Measurements from ENCODE around the gene DHCR7. TPM values are rescaled to one million over a fixed set of nuclear protein-coding genes. Genes with fewer than 3 reads are reported as not detected.
"Not testable (repeated sequence)": the region's sequence is repeated elsewhere in the genome, so short reads cannot be mapped to it uniquely, and the experiment has no call there.

The DHCR7 gene
- total RNA-seq, 8 experiments from 2014 or later: 15.3 to 155 (median 49.6) TPM

- peak in 3 of 8 experiments; percentile 59 to 83 (median 76) for ATAC-seq (replicated peaks in 6 of 8)
- no peaks in the 10 kb centered on the region for H3K4me1 ChIP-seq (replicated peaks in 1 of 2)
- H3K4me3 ChIP-seq: no peak overlapping the region
- H3K27ac ChIP-seq: no peak overlapping the region
- in situ Hi-C loops (cut with MboI; ENCODE audit: low pct_unique_long_range_greater_than_20kb in 2 of 9, low sequenced_read_pairs in 9 of 9, unreplicated experiment in 9 of 9): loop anchor here in 1 of 9 experiments (25.0 kb wide), 1 partner anchor 964 kb away; no protein-coding TSS in a partner anchor
- 0 to 100% (median 84%) methylated on average over 1 to 4 of the region's 4 CpGs; no CpG with 5 or more reads in 2 of the 10 experiments for WGBS, 10 experiments
Measured at GRCh38 chr11:71425860-71426259, 22.3 kb downstream of the DHCR7 start.

GRCh38 chr11:71425409-71425808 is 22.8 kb downstream of the DHCR7 start:
- in situ Hi-C loops (cut with MboI; ENCODE audit: low pct_unique_long_range_greater_than_20kb in 2 of 9, low sequenced_read_pairs in 9 of 9, unreplicated experiment in 9 of 9): loop anchor here in 1 of 9 experiments (25.0 kb wide), 1 partner anchor 963 kb away; no protein-coding TSS in a partner anchor
- no peaks in the 10 kb centered on the region for H3K4me1 ChIP-seq (replicated peaks in 1 of 2)
- ATAC-seq (replicated peaks in 6 of 8): peak in 1 of 8 experiments; percentile 53
- WGBS, 10 experiments: 67 to 82% (median 80%) methylated on average over 1 to 2 of the region's 2 CpGs; no CpG with 5 or more reads in 7 of the 10 experiments
- no peak overlapping the region for H3K4me3 ChIP-seq
- no peak overlapping the region for H3K27ac ChIP-seq

GRCh38 chr11:71423181-71423790 is 24.9 kb downstream of the DHCR7 start:
- in situ Hi-C loops (cut with MboI; ENCODE audit: low pct_unique_long_range_greater_than_20kb in 2 of 9, low sequenced_read_pairs in 9 of 9, unreplicated experiment in 9 of 9): loop anchor here in 2 of 9 experiments (25.0 kb wide), 2 partner anchors 111 to 611 kb away; no protein-coding TSS in a partner anchor
- Histone ChIP-seq H3K27ac (no peak overlapping the region), H3K4me3 (no peak overlapping the region), H3K4me1 (replicated peaks in 1 of 2) (no peaks in the 10 kb centered on the region)
- 50 to 94% (median 83%) methylated on average over 1 to 7 of the region's 7 CpGs; no CpG with 5 or more reads in 1 of the 10 experiments for WGBS, 10 experiments
- ATAC-seq (replicated peaks in 6 of 8): no peak

GRCh38 chr11:71422318-71422717 is 25.9 kb downstream of the DHCR7 start:
- in situ Hi-C loops (cut with MboI; ENCODE audit: low pct_unique_long_range_greater_than_20kb in 2 of 9, low sequenced_read_pairs in 9 of 9, unreplicated experiment in 9 of 9): loop anchor here in 2 of 9 experiments (25.0 kb wide), 2 partner anchors 110 to 610 kb away; no protein-coding TSS in a partner anchor
- ATAC-seq (replicated peaks in 6 of 8); H3K27ac ChIP-seq; H3K4me1 ChIP-seq (replicated peaks in 1 of 2); H3K4me3 ChIP-seq: not testable (repeated sequence)
- WGBS, 10 experiments: 43 to 86% (median 67%) methylated on average over 1 to 2 of the region's 3 CpGs; no CpG with 5 or more reads in 6 of the 10 experiments

GRCh38 chr11:71421392-71421950 is 26.7 kb downstream of the DHCR7 start:
- H3K4me3 ChIP-seq: no peak overlapping the region
- no peak overlapping the region for H3K27ac ChIP-seq
- WGBS, 10 experiments: 30 to 100% (median 80%) methylated on average over 1 to 9 of the region's 12 CpGs; no CpG with 5 or more reads in 3 of the 10 experiments
- in situ Hi-C loops (cut with MboI; ENCODE audit: low pct_unique_long_range_greater_than_20kb in 2 of 9, low sequenced_read_pairs in 9 of 9, unreplicated experiment in 9 of 9): loop anchor here in 2 of 9 experiments (25.0 kb wide), 2 partner anchors 109 to 609 kb away; no protein-coding TSS in a partner anchor
- H3K4me1 ChIP-seq (replicated peaks in 1 of 2): no peaks in the 10 kb centered on the region
- ATAC-seq (replicated peaks in 6 of 8): no peak

GRCh38 chr11:71420455-71421241 is 27.5 kb downstream of the DHCR7 start:
- H3K27ac ChIP-seq: no peak overlapping the region
- in situ Hi-C loops (cut with MboI; ENCODE audit: low pct_unique_long_range_greater_than_20kb in 2 of 9, low sequenced_read_pairs in 9 of 9, unreplicated experiment in 9 of 9): loop anchor here in 2 of 9 experiments (25.0 kb wide), 2 partner anchors 108 to 608 kb away; no protein-coding TSS in a partner anchor
- peak in 2 of 8 experiments; percentile 67 to 68 for ATAC-seq (replicated peaks in 6 of 8)
- no peaks in the 10 kb centered on the region for H3K4me1 ChIP-seq (replicated peaks in 1 of 2)
- H3K4me3 ChIP-seq: no peak overlapping the region
- WGBS, 10 experiments: 29 to 89% (median 72%) methylated on average over 1 to 12 of the region's 16 CpGs

- Histone ChIP-seq H3K4me1 (replicated peaks in 1 of 2) (no peaks in the 10 kb centered on the region), H3K4me3 (no peak overlapping the region), H3K27ac (no peak overlapping the region)
- peak in 2 of 8 experiments; percentile 49 to 88 for ATAC-seq (replicated peaks in 6 of 8)
- in situ Hi-C loops (cut with MboI; ENCODE audit: low pct_unique_long_range_greater_than_20kb in 2 of 9, low sequenced_read_pairs in 9 of 9, unreplicated experiment in 9 of 9): loop anchor here in 2 of 9 experiments (25.0 kb wide), 2 partner anchors 106 to 606 kb away; no protein-coding TSS in a partner anchor
- WGBS, 10 experiments: 68% methylated on average over 3 of the region's 8 CpGs; no CpG with 5 or more reads in 9 of the 10 experiments
Measured at GRCh38 chr11:71418643-71419042, 29.6 kb downstream of the DHCR7 start.

GRCh38 chr11:71414645-71415044 is 33.5 kb downstream of the DHCR7 start:
- no peak for ATAC-seq (replicated peaks in 6 of 8)
- Histone ChIP-seq H3K27ac (no peak overlapping the region), H3K4me3 (no peak overlapping the region), H3K4me1 (replicated peaks in 1 of 2) (no peaks in the 10 kb centered on the region)
- in situ Hi-C loops (cut with MboI; ENCODE audit: low pct_unique_long_range_greater_than_20kb in 2 of 9, low sequenced_read_pairs in 9 of 9, unreplicated experiment in 9 of 9): loop anchor here in 2 of 9 experiments (25.0 kb wide), 2 partner anchors 102 to 602 kb away; no protein-coding TSS in a partner anchor

GRCh38 chr11:71410363-71410966 is 37.7 kb downstream of the DHCR7 start:
- 32 to 88% (median 74%) methylated on average over 4 to 7 of the region's 7 CpGs for WGBS, 10 experiments
- no peak overlapping the region for H3K27ac ChIP-seq
- in situ Hi-C loops (cut with MboI; ENCODE audit: low pct_unique_long_range_greater_than_20kb in 2 of 9, low sequenced_read_pairs in 9 of 9, unreplicated experiment in 9 of 9): loop anchor here in 2 of 9 experiments (25.0 kb wide), 2 partner anchors 98 to 598 kb away; no protein-coding TSS in a partner anchor
- ATAC-seq (replicated peaks in 6 of 8): no peak
- no peak overlapping the region for H3K4me3 ChIP-seq
- H3K4me1 ChIP-seq (replicated peaks in 1 of 2): no peaks in the 10 kb centered on the region

- peak in 1 of 8 experiments; percentile 70 for ATAC-seq (replicated peaks in 6 of 8)
- no peak overlapping the region for H3K27ac ChIP-seq
- no peak overlapping the region for H3K4me3 ChIP-seq
- in situ Hi-C loops (cut with MboI; ENCODE audit: low pct_unique_long_range_greater_than_20kb in 2 of 9, low sequenced_read_pairs in 9 of 9, unreplicated experiment in 9 of 9): loop anchor here in 2 of 9 experiments (25.0 kb wide), 2 partner anchors 97 to 597 kb away; no protein-coding TSS in a partner anchor
- WGBS, 10 experiments: 30 to 76% (median 63%) methylated on average over 1 to 7 of the region's 7 CpGs
- no peaks in the 10 kb centered on the region for H3K4me1 ChIP-seq (replicated peaks in 1 of 2)
Measured at GRCh38 chr11:71408826-71409225, 39.4 kb downstream of the DHCR7 start.

GRCh38 chr11:71407356-71407755 is 40.8 kb downstream of the DHCR7 start:
- no peak for ATAC-seq (replicated peaks in 6 of 8)
- in situ Hi-C loops (cut with MboI; ENCODE audit: low pct_unique_long_range_greater_than_20kb in 2 of 9, low sequenced_read_pairs in 9 of 9, unreplicated experiment in 9 of 9): loop anchor here in 2 of 9 experiments (25.0 kb wide), 2 partner anchors 95 to 595 kb away; no protein-coding TSS in a partner anchor
- no peak overlapping the region for H3K27ac ChIP-seq
- H3K4me3 ChIP-seq: no peak overlapping the region
- no peaks in the 10 kb centered on the region for H3K4me1 ChIP-seq (replicated peaks in 1 of 2)
- WGBS, 10 experiments: 35 to 100% (median 80%) methylated on average over 1 to 4 of the region's 15 CpGs; no CpG with 5 or more reads in 7 of the 10 experiments

GRCh38 chr11:71406681-71407080 is 41.5 kb downstream of the DHCR7 start:
- 25 to 100% (median 80%) methylated on average over 1 to 9 of the region's 10 CpGs; no CpG with 5 or more reads in 3 of the 10 experiments for WGBS, 10 experiments
- H3K4me3 ChIP-seq: no peak overlapping the region
- H3K27ac ChIP-seq: no peak overlapping the region
- ATAC-seq (replicated peaks in 6 of 8): no peak
- no peaks in the 10 kb centered on the region for H3K4me1 ChIP-seq (replicated peaks in 1 of 2)
- in situ Hi-C loops (cut with MboI; ENCODE audit: low pct_unique_long_range_greater_than_20kb in 2 of 9, low sequenced_read_pairs in 9 of 9, unreplicated experiment in 9 of 9): loop anchor here in 2 of 9 experiments (25.0 kb wide), 2 partner anchors 94 to 594 kb away; no protein-coding TSS in a partner anchor
